ENCODE measurements around the gene NSL1. TPM values are rescaled to one million over a fixed set of nuclear protein-coding genes. Genes with fewer than 3 reads are reported as not detected.

NSL1 gene
- polyA plus RNA-seq, 1 experiment, result 16.4 TPM

DNA sequence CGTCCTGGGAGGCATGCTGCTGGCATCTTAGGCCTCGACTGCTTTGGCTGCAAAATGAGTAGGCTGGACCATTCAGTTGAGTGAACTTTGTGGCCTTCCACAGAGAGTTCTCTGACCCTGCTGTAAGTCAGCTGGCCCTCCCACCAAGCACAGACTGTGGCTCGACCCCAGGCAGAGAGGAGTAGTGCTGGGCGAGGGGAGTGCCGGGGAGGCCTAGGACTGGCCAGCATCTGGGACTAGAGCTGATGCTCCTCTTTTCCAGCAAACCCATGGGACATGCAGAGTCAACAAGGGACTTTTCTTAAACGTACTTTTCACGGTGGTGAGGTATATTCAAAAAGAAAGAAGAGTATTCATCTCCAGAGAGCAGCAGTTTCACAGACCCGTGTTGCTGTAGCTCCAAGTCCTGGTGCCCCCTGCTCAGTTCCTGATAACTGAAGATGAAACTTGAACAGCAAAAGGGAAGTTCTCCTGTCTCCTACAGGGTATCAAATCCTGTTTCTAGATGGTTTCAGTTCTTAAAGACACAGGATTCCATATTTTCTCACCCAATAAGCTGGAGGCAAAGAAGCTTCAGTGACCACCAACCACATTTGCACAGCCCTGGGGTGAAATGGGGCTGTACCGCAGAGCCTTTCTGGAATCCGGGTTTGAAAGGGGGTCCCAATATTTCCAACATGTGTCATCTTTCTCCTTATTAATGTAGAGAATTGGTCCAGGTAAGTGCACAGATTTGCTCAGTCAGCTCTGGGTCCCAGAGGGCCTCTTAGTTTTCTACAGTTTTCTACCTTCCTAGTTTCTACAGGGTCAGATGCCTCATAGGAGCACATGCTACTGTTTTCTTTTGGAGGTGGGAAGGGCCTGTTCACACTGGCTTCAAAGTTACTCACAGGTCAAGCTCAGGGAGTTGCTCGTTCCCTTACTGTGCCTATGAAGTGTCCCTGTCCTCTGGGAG lies 112.8 kb downstream of the NSL1 start:
- ChIA-PET POLR2A (no interaction called here), CTCF (interaction anchor here (0.7 to 2.7 kb wide), 2 partner anchors 11 to 20 kb away, joined by 3 to 14 read pairs; no protein-coding TSS in a partner anchor)
- no peaks in the 10 kb centered on the region for H3K36me3 ChIP-seq (ENCODE audit: control insufficient read depth, insufficient read depth, low read length)
- TF ChIP-seq, protein P1, sequence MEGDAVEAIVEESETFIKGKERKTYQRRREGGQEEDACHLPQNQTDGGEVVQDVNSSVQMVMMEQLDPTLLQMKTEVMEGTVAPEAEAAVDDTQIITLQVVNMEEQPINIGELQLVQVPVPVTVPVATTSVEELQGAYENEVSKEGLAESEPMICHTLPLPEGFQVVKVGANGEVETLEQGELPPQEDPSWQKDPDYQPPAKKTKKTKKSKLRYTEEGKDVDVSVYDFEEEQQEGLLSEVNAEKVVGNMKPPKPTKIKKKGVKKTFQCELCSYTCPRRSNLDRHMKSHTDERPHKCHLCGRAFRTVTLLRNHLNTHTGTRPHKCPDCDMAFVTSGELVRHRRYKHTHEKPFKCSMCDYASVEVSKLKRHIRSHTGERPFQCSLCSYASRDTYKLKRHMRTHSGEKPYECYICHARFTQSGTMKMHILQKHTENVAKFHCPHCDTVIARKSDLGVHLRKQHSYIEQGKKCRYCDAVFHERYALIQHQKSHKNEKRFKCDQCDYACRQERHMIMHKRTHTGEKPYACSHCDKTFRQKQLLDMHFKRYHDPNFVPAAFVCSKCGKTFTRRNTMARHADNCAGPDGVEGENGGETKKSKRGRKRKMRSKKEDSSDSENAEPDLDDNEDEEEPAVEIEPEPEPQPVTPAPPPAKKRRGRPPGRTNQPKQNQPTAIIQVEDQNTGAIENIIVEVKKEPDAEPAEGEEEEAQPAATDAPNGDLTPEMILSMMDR (IDR thresholded peaks at IDR 0.05; ENCODE audit: insufficient read depth, low read depth, low read length), result no peak
- DNase-seq (ENCODE audit: low read depth), result no peak
- H3K27me3 ChIP-seq (ENCODE audit: control insufficient read depth, insufficient read depth, low read length), result no peaks in the 10 kb centered on the region
- H3K4me3 ChIP-seq (ENCODE audit: low read depth, low read length), result no peak overlapping the region

DNA sequence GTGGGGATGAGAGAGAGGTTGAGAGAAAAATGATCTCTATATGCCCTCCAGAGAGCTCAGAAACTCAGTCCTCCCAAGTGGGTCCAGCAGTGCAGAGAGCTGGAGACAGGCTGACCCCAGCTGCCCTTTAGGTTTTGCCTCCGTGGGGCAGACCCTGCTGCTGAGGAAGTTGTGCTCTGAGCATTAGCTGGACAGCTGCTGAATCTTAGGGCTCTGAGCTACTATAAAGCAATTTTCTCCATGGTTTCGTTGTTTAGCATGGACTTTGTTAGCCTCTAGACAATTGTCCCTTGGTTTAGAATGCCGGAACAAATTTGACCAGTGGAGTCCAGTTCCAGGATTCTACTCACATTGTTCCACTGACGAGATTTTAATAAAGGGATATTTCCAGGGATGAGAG lies 114.0 kb downstream of the NSL1 start:
- no peak for DNase-seq (ENCODE audit: low read depth)
- CTCF ChIA-PET, result interaction anchor here (0.7 to 2.7 kb wide), 3 partner anchors 10 to 21 kb away, joined by 3 to 14 read pairs (median 3); no protein-coding TSS in a partner anchor
- Histone ChIP-seq H3K36me3 (ENCODE audit: control insufficient read depth, insufficient read depth, low read length) (no peaks in the 10 kb centered on the region), H3K4me3 (ENCODE audit: low read depth, low read length) (no peak overlapping the region), H3K27me3 (ENCODE audit: control insufficient read depth, insufficient read depth, low read length) (peaks cover 1% of the 10 kb centered on the region; the same call in 1 of the 2 replicates)
- TF ChIP-seq, protein P1 (IDR thresholded peaks at IDR 0.05; ENCODE audit: insufficient read depth, low read depth, low read length), result no peak
- POLR2A ChIA-PET, result no interaction called here

DNA sequence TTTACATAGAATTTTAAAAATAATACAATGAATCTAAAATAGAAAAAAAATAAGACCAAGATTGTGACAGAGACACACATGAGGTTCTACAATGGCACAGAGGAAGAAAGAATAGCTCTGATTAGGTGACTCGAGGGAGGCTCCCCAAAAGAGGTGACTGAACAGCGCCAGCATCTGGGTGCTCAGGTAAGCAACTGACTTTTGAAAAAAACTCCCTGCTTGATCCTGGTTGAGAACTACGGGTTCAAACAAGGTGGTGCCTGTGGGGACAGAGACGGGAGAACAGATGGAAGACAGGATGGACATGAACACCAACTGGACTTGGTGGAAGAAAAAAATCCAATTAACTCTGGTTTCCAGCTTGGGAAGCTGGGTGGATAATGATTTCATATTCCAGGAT lies 114.4 kb downstream of the NSL1 start:
- Histone ChIP-seq H3K27me3 (ENCODE audit: control insufficient read depth, insufficient read depth, low read length) (peaks cover 2% of the 10 kb centered on the region; the same call in 1 of the 2 replicates), H3K36me3 (ENCODE audit: control insufficient read depth, insufficient read depth, low read length) (no peaks in the 10 kb centered on the region), H3K4me3 (ENCODE audit: low read depth, low read length) (no peak overlapping the region)
- ChIA-PET POLR2A (no interaction called here), CTCF (interaction anchor here (1.1 to 2.7 kb wide), 2 partner anchors 9 to 12 kb away, joined by 3 to 14 read pairs; no protein-coding TSS in a partner anchor)
- TF ChIP-seq, protein P1 (IDR thresholded peaks at IDR 0.05; ENCODE audit: insufficient read depth, low read depth, low read length), result no peak
- DNase-seq (ENCODE audit: low read depth), result no peak

Other genes starting within 250 kb of the NSL1 start
- gene ATF3, start 183.0 kb downstream of the NSL1 start, polyA plus RNA-seq (2011; rRNA removed), result 4.5 and 5.6 TPM in 2 replicates
- gene BATF3, start 91.9 kb downstream of the NSL1 start, polyA plus RNA-seq (2011; rRNA removed), result 1.5 and 1.7 TPM in 2 replicates
- 4.6 and 9.5 TPM in 2 replicates for gene TATDN3, start 117 bp upstream of the NSL1 start, polyA plus RNA-seq (2011; rRNA removed)
- gene SPATA45, start 55.9 kb upstream of the NSL1 start, polyA plus RNA-seq (2011; rRNA removed), result not detected in 2 replicates
- 0.88 and 1.4 TPM in 2 replicates for gene FLVCR1, start 66.5 kb upstream of the NSL1 start, polyA plus RNA-seq (2011; rRNA removed)
- 0.04 and 0.12 TPM in 2 replicates for gene VASH2, start 158.8 kb upstream of the NSL1 start, polyA plus RNA-seq (2011; rRNA removed)
- 13.3 and 23.2 TPM in 2 replicates for gene ANGEL2, start 224.1 kb upstream of the NSL1 start, polyA plus RNA-seq (2011; rRNA removed)